Neural cell (in vitro differentiated cells): Measurements from ENCODE around the gene ZCCHC13. TPM values are rescaled to one million over a fixed set of nuclear protein-coding genes. Genes with fewer than 3 reads are reported as not detected.

Experiments
- polyA plus RNA-seq: library from polyadenylated mRNA; depleted of rRNA; stranded (reverse); fragments of >200 nt; gene quantifications from 2 replicates; pipeline ENCODE4 v1.2.3, GENCODE V29; 2014
- small RNA-seq, 3 experiments: library from RNA; depleted of rRNA; stranded (forward); fragments of <200 nt; gene quantifications; one replicate each; pipeline ENCODE3, GENCODE V24; 2012

ZCCHC13 gene
- polyA plus RNA-seq, 1 donor from 2014 or later, result not detected

Small RNAs within 50 kb of the gene (small RNA-seq; reads per million reads assigned to genes)
- gene AC004386.2 (0 reads per million in 3 experiments), gene MIR374A (5,471 to 17,551 (median 15,034) reads per million in 3 experiments), gene MIR545 (0 to 1.6 (median 1.5) reads per million in 3 experiments), gene RF02119 (0 reads per million in 3 experiments), gene RF02120 (0 reads per million in 3 experiments), gene RF02121 (0 reads per million in 3 experiments), gene RF02122 (0 reads per million in 3 experiments), gene RF02123 (0 reads per million in 3 experiments)

Other genes with a start within 250 kb of the ZCCHC13 start
- 14.5 and 17.4 TPM in 2 replicates for gene SLC16A2, start 117.3 kb downstream of the ZCCHC13 start, polyA plus RNA-seq